NCI-H1417 treated with DMSO at 0.1 percent for 48 hours (cell line): ENCODE results near the gene RAVER2.
A peak's percentile ranks its signal among the peaks of the same experiment; 100 is the strongest.
"Not testable (repeated sequence)": the region's sequence is repeated elsewhere in the genome, so short reads cannot be mapped to it uniquely, and the experiment has no call there.

Source experiments
- DNase-seq: peaks from one replicate; lab custom pipeline; 2025; lab: John Stamatoyannopoulos, UW

RAVER2 gene

DNA sequence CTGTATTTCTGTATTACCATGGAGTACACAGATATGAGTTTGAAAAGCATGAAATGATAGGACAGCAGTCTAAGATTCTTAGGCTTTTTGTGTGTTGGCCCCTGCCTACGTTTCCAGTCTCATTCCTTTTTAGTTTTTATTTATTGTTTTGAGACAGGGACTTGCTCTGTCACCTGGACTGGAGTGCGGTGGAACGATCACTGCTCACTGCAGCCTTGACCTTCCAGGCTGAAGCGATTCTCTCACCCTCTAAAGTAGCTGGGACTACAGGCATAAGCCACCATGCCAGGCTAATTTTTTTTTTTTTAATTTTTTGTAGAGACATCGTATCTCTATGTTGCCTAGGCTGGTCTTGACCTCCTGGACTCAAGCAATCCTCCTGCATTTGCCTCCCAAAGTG lies 3.8 kb downstream of the RAVER2 start:
- DNase-seq, result no peak

DNA sequence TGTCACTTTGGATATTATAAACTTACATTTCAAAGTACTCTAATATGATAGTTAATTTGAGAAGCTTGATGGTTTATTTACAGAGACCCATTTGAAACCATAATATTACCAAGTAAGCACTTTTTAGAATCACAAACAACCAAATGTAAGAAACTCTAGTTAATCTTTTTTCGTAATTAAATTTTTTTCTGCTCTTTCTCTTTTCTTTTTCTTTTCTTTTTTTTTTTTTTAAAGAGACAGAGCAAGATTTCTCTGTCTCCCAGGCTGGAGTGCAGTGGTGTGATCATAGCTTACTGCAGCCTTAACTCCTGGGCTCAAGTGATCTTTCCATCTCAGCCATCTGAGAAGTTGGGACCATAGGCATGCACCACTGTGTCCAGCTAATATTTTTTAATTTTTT lies 5.2 kb downstream of the RAVER2 start:
- no peak for DNase-seq

DNA sequence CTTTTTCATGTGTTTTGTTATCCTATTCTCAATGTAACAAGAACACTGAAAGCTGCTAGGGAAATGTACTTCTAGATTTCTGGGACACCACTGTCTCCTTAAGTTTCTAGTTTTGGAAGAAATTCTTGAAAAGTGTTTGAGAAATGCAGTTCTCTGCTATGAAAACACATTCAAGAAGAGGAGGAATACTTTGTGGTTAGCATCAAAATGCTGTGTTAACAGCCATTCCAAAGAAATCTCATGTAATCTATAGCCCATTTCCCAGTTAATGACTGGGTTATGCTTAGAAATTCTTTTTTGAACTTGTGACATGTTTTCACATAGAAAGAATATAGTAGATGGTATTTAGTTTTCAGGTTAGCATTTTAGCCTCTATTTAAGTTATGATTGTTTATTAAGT lies 6.0 kb downstream of the RAVER2 start:
- DNase-seq, result no peak

DNA sequence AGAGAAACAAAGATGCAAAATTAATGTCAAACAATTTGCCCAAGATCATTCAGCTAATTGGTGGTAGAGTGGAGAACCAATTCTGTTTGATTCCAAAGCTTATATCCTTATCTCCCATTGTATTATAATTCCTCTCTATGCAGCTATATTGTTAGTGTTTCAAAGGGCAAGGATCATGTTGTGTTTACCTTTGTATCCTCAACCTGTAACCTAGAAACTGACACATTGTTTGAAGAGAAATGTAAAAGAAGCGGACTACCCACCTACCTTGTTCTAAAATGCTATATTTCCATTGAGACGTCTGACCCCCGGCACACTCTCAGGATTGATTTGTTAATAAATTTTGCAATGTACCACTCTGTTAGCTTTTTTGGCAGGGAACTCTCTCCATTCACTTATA lies 9.3 kb downstream of the RAVER2 start:
- no peak for DNase-seq

DNA sequence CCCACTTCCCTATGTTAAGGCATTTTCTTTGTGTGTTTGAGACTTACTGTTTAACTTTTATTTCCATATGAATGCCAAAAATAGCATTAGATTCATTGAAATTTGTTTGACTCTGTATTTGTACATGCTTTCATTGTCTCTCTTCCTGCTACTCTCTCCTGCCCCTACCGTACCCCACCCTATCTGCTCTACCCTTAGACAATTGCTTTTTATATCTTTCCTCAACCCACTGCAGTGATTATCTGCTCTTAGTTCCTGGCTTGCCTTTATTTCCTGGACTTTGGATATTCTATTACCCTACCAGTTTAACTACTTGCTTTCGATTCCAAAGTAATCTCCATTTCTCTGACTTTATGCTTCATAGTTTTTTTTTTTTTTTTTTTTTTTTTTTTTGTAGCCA lies 10.5 kb downstream of the RAVER2 start:
- DNase-seq, result no peak

DNA sequence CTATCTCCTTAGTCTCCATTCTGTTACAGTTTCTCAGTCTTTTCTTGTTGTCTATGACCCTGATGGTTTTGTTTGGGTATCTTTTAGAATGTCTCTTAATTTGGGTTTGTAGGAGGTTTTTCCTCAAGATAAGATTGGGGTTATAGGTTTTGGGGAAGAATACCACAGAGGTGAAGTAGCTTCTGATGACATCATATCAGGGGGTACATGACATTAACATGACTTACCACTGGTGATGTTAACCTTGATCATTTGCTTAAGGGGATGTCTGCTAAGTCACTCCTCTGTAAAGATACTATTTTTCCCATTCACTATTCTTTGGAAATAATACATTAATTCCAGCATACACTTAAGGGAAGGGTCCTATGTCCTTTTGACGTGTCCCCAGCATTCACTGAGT lies 11.9 kb downstream of the RAVER2 start:
- no peak for DNase-seq

DNA sequence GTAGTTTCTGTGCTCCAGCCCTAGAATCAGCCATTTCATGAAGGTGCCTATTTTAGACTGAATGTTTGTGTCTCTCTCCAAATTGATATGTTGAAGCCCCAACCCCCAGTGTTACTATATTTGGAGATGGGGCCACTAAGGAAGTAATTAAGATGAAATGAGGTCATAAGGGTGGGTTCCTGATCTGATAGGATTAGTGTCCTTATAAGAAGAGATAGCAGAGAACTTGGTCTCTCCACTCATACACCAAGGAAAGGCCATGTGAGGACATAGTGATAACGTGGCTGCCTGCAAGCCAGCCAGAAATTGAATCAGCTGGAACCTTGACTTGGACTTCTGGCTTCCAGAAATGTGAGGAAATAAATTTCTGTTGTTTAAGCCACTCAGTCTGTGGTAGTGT lies 12.3 kb downstream of the RAVER2 start:
- no peak for DNase-seq

DNA sequence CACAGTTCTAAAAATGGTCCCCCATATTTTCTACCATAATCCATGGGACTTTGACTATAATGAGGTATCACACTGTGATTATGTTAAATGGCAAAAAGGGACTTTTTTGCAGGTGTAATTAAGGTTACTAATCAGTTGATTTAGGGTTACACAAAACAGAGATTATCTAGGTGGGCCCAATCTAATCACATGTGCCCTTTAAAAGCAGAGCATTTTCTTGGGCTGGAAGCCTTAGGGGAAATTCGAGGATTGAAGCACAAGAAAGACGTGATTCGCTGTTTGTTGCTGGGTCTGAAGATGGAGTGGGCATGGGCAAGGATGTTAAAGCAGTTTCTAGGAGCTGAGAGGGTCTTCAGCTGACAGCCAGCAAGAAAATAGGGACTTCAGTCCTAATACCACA lies 13.4 kb downstream of the RAVER2 start:
- no peak for DNase-seq

DNA sequence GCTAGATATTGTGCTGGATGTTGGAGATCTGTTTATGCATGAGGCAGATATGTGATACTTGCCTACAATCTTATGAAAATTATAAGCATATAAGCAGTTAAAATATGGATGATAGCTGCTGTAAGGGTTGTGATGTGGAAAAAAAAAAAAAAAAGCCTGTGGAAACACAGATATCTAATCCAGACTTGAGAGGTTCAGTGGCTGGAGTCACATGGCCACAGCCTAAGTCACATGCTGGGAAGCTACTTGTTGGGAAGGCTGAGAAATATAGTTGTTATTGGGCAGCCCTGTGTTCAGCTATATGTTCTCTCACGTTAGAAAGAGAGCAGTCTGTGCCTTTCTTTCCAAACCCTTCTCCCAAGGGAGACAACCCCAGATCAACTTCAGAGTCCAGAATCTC lies 15.1 kb downstream of the RAVER2 start:
- DNase-seq, result no peak

DNA sequence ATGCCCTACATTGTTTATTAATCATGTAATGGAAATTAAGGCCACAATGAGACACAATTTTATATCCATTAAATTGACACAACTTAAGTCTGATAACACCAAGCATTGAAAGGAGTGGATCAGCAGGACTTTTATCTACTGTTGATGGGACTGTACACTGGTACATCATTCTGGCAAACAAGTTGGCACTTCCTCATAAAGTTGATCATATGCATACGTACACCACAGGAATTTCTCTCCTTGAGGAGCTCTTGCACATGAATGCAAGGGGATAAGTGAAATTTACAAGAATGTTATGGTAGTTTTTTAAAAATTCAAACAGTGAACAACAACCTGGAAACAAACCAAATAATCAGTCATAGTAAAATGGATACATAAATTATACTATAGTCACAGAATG lies 20.1 kb downstream of the RAVER2 start:
- no peak for DNase-seq

DNA sequence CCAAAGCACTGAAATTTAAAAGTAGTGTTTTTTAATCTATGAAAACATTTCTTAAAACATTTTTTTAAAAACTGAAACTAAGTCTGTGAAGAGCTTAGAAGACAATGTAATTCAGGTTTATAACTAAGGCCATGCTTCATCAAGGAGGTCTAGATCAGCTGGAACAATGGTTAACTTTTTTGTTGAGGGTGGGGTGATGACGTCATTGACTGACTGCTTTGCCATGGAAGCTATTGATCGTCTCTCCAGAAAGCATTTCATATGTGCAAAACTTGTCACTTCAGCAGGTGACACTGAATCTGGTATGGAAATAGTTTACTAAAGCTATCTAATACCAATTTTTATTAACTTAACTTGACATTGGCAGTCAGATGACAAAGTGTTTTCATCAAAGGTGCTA lies 21.0 kb downstream of the RAVER2 start:
- DNase-seq, result no peak

DNA sequence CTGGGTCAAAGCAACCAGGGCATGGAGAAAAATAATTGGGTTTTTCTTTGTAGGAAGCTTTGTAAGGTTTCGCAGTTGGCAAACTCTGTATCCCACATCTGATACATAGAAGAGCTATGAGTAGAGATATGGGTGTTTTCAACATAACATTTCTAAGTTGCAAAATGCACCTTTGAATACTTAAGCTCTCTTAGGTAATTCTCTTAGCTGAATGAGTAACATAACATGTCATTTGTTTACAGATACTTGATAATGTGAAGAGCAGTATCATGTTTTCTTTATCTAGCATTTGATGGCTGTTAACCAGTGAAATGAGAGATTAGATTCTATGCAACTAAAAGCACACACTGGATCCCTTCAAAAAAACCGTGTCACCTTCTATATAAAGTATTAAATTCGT lies 21.6 kb downstream of the RAVER2 start:
- DNase-seq, result no peak

DNA sequence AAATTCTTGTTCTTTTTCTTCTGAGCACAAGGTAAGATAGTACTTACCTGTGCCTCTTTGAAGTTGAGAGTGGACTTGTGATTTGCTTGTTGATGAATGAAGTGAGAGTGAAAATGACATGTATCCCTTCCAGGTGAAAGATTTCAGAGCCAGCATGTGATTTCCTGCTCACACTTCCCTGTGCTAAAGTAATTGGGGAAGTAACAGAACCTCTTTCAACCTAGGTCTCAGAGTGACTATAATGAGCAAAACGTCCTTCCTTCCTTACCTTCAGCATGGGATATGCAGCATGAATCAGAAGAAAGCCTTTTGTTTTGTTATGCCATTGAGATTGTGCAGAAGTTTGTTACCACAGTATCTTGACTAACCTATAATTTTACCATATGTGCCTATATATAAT lies 24.6 kb downstream of the RAVER2 start:
- no peak for DNase-seq

DNA sequence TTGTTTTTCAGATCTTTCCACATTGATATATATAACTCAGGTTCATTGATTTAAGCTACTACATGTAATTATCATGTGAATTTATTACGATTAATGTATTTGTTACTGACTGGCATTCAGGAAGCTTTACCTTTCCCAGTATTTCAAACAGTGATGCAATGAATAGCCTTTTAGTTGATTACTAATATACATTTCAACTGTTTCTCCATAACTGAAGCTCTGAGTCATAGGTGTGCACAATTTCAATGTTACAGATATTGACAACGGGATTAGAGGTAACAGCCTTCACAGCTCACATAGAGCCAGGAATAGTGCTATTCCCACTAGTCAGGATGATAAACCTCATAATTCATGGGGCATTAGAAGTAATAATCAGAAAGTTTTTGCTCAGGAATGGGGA lies 25.1 kb downstream of the RAVER2 start:
- no peak for DNase-seq

DNA sequence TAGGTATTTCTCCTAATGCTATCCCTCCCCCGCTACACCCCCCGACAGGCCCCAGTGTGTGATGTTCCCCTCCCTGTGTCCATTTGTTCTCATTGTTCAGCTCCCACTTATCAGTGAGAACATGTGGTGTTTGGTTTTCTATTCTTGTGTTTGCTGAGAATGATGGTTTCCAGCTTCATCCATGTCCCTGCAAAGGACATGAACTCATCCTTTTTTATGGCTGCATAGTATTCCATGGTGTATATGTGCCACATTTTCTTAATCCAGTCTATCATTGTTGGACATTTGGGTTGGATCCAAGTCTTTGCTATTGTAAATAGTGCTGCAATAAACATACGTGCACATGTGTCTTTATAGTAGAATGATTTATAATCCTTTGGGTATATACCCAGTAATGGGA lies 28.4 kb downstream of the RAVER2 start:
- not testable (repeated sequence) for DNase-seq

DNA sequence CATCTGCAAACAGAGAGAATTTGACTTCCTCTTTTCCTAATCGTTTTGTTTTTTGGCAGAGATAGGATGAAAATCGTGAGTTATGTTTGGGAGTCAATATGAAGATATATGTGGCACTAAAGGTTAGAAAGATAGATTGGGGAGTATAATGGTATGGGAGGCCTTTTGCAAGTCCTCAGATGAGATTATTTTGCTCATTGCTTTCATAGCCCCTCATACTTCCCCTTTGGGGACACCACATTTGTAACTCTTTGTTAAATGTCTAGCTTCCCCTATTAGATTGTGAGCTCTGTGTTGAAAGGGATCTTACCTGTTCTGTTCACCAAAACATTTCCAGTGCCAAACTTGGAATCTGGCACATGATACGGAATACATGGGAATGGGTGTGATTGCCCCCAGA lies 30.2 kb downstream of the RAVER2 start:
- no peak for DNase-seq

DNA sequence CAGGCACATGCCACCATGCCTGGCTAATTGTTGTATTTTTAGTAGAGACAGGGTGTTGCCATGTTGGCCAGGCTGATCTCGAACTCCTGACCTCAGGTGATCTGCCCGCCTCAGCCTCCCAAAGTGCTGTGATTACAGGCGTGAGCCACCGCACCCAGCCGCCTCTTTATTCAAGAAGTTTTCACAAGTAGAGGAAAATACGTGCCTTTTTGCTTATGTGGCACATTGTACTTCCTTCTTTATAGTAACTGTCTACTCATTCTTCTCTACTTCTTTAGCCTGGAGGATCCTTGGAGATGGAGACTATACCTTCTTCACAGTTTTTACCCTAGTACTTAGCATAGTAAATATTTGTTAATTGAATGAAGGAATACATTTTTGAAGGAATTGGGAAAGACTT lies 37.2 kb downstream of the RAVER2 start:
- DNase-seq, result not testable (repeated sequence)

DNA sequence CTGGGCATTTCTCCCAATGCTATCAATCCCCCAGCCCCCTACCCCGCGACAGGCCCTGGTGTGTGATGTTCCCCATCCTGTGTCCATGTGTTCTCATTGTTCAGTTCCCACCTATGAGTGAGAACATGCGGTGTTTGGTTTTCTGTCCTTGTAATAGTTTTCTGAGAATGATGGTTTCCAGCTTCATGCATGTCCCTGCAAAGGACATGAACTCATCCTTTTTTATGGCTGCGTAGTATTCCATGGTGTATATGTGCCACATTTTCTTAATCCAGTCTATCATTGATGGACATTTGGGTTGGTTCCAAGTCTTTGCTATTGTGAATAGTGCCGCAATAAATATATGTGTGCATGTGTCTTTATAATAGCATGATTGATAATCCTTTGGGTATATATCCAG lies 38.0 kb downstream of the RAVER2 start:
- DNase-seq, result not testable (repeated sequence)

DNA sequence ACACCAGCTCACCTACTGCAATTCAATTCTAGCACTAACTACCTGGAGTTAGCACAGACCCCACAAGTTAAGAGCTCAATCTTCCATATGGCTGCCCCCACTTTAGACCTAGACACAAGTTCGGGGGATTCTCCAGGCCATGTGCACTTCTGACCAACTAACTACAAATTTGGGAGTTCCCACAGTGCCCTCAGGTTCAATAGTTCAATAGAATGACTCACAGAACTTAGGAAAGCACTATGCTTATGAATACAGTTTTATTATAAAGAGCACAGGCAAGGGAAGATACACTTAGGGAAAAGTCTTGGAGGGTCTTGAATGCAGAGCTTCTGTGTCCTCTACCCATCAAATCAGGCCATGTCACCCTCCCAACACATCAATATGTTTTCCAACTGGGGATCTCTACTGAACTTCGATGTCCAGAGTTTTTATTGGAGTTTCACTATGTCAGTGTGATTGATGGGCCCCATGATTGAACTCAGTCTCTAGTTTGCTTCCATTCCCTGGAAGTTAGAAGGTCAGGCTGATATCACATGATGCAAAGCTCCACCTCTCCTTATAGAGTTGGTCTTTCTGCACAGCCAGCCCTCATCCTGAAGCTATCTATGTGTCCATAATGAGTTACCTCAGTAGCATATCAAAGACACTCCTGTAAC lies 46.1 kb downstream of the RAVER2 start:
- DNase-seq, result no peak

DNA sequence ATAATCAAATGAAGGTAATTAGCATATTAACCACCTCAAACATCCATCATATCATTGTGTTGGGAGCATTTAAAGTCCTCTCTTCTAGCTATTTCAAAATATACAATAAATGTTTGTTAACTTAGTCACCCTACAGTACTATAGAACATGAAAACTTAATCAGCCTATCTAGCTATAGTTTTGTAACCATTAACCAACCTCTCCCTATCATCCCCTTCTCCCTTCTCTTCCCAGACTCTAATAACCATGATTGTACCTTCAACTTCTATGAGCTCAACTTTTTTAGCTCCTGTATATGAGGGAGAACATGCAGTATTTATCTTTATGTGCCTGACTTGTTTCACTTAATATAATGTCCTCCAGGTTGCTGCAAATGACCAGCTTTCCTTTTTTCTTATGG lies 54.0 kb downstream of the RAVER2 start:
- no peak for DNase-seq

DNA sequence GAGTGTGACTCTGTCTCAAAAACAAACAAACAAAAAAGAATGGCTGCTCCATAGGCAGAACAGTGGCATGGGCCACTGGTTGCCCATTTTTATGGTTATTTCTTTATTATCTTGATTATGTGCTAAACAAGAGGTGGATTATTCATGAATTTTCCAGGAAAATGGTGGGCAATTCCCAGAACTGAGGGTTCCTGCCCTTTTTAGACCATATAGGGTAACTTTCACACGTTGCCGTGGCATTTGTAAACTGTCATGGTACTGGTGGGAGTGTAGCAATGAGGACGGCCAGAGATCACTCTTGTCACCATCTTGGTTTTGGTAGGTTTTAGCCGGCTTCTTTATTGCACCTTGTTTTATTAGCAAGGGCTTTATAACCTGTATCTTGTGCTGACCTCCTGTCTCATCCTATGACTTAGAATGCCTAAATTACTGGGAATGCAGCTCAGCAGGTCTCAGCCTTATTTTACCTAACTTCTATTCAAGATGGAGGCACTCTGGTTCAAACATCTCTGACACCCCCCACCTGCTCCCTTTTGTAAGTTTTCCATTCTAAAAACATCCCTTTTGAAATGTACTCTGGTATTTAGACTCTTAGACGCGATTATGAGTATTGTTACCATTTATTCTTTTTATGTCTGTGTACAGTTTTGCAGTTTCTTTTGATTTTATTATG lies 57.1 kb downstream of the RAVER2 start:
- DNase-seq, result no peak

DNA sequence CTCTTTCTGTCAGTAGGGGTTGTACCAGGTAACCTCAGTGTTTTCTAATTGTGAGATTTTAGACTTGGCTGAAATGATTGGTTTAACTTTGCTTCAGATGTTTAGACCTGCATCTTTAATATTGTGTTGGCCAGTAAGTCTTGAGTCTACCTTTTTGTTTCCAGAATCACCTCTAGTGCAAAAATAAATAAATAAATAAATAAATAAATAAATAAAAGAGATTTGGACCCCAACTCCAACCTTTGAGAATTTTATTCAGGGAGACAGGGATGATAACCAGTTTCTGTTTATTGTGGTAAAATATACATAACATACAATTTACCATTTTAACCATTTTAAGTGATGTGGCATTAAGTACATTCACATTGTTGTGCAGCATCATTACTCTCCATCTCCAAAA lies 64.4 kb downstream of the RAVER2 start:
- no peak for DNase-seq

DNA sequence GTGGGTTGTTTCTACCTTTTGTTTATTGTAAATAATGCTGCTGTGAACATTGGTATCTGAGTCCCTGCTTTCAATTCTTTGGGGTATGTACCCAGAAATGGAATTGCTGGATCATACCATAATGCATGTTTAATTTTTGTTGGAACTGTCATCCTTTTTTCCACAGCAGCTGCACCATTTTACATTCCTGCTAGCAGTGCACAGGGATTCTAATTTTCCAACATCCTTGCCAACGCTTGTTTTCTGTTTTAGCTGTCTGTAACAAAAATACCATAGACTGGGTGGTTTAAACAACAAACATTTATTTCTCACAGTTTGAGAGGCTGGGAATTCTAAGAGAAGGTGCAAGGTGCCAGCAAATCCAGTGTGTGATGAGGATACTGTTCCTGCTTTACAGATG lies 65.1 kb downstream of the RAVER2 start:
- DNase-seq, result no peak

DNA sequence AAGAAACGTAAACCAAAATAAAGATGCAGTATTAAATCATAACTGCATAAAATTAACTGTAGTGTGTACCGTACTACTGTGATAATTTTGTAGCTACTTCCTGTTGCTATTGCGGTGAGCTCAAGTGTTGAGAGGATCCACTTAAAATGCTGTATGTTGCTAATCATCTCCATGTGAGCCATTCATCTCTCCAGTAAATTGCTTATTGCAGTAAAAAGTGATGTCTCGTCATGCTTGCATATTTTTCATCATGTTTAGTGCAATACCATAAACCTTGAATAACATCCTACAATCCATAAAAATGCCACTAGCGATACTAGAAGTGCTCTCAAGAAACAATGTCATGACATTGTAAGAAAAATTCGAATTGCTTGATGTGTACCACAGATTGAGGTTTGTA lies 66.3 kb downstream of the RAVER2 start:
- peak; percentile 9 for DNase-seq
